GM18498 (cell line): ENCODE results near the gene CXCR5.

Source experiments
- ATAC-seq: cut with Tn5 transposase; IDR thresholded peaks from one replicate; pipeline ENCODE4 v1.9.1; 2021; ENCODE audit warnings: mild to moderate bottlenecking, moderate library complexity; ENCODE audit not compliant: unreplicated experiment

The CXCR5 gene

DNA sequence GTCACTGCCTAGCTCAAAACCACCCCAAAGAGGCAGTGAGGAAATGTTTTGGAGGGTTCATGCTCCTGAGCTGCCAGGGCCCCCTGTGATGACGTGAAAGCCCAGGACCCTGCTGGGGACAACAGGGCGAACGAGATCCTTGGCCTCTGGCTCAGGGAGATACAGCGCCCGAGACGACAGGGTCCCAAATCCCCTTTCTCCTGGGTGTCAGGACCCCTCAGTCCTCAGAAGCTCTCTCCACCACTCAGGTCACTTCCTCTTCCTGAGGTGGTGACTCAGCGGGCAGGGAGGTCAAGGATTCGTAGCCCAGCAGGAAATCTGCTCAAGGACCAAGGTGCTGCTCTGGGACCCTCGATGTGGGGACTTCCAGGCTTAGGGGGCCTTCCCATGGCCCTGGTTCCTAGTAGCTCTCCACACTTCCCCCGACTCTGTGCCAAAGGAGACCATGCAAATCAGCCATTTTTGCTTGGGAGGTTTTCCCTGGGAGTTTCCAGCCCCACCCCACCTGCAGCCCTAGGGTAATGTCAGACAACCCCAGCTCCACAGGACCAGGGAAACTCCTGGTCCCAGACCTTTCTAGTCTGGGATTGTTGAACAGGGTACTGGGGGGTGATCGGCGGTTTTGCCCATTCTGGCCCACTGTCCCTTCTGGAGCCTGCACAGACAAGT, 29.2 kb downstream of the CXCR5 start:
- ATAC-seq: no peak

DNA sequence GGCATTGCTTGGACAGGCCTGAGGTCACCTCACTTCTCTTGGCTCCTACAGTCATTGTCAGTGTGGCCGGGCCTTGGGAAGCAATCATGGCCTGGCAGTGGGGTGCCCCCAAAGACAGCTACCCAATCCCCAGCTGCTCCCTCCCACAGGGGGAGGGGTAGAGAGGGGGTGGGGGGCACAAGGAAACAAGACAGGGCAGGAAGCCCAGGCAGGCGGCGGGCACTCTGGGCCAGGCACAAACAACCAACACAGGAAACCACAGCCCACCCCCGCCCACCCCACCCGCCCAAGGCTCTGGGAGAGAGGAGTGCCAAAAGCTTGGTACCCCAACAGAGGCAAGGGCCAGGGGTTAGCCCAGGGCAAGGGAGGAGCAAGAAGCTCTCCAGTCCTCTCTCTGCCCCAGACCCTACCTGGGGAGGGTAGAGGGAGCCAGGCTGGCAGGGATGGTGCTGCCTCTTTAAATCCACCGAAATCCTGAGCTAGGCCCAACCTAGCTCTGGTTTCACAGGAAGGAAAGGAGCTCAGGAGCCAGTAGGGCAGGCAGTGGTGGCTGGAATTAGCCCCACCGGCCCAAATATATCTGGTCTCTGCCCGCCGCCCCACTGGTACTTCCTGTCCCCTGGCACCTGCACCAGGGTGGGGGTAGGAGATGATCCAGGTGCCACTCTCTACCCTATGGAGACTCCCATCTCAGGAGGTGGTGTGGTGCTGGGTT, 29.9 kb downstream of the CXCR5 start:
- no peak for ATAC-seq

DNA sequence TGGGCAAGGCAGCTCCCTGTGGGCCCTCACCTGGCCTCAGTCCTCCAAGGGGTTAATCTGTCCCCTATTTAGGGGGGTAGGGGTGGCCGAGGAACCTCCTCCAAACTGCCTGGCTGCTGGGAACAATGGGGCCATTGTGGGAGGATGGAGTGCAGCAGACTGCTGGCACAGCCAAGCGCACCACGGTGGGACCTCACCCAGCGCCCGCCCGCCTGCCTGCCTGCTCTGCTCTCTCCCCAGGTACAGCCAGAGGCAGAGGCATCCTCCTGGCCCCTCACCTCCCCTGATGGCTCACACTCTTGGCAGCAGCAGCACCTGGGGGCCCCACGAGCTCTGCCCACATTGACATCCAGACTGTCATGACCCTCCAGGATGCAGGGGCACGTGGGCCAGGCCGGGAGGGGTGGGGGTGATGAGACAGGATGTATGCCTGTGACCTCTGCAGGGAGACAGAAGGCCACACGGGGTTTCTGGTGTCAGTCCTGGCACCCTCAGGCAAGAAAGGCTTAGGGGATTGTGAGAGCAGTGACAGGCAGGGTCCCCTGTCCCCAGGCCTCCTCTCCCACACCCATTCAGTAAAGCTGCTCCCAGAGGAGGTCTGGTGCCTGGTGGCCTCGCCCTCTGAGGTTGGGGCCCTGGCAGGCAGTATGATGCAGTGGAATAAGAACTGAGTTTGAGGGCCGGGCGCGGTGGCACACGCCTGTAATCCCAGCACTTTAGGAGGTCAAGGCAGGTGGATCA, 30.7 kb downstream of the CXCR5 start:
- ATAC-seq: no peak

DNA sequence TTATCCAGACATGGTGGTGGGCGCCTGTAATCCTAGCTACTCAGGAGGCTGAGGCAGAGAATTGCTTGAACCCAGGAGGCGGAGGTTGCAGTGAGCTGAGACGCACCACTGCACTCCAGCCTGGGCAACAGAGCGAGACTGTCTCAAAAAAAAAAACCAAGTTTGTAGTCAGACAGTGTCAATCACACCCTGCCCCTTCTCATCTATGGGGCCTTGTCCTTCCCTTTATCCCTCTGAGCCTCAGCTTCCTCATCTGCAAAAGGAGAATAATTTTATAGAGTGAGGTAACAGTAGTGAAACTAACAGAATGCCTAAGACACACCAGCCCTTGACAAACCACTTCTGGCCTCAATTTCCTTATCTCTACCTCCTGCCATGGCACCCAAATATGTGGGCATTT, 31.3 kb downstream of the CXCR5 start:
- ATAC-seq: no peak

DNA sequence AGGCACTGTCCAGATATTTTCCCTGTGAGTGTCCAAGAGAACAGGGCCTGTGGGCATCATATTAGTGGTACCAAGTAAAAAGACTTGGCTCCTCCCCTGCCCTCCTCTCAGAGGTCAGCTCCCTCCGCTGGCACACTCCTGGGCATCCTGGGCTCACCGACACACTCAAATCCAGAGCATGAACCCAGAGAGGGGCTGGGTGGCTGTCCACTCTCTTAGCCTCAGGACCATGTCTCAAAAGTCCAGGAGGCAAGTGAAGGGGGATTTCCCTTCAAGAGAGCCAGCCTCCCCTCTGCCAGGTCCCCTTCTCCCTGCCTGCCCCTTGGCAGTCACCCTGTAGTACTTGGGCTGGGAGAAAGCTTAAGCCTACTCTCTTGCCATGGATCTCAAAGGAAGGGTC, 31.7 kb downstream of the CXCR5 start:
- ATAC-seq: no peak

DNA sequence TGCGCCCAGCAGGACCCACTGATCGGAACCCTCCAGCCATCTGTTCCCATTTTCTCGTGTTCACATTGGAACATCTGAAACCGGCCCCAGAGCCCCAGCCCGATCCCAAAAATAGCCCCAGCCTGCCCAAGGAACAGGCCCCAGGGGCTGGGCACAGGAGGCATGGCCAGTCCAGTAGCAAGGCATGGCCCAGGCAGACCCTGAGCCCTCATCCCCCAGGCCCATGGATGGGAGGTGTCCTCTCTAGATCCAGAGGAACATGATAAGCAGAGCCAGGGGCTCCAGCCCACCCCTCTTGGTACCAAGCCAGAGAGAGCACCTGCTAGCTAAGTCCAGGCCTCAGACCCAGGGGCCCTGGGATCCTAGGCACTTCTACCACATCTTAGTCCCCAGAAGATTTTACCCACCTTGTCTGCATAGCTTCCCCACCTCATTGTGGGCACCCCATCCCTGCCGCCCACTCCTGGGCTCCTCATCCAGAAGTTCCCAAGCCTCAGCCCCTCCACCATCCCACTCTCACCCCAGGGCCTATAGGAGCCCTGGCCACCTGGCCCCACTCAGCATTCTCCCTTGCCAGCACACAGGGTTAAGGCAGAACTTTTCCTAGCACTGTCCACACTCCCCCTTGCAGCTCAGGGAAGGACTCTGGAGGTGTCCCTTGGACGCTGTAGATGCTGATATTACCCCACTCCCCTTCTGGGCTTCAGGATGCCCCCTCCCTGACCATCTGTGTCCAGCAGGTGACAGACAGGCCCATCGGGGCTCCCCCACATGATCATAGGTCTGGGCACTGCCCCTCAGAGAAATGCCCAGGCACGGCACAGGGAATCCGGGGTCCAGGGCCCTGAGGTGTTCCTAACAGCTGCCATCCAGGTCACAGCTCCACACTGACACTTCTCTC, 32.5 kb downstream of the CXCR5 start:
- ATAC-seq: no peak

DNA sequence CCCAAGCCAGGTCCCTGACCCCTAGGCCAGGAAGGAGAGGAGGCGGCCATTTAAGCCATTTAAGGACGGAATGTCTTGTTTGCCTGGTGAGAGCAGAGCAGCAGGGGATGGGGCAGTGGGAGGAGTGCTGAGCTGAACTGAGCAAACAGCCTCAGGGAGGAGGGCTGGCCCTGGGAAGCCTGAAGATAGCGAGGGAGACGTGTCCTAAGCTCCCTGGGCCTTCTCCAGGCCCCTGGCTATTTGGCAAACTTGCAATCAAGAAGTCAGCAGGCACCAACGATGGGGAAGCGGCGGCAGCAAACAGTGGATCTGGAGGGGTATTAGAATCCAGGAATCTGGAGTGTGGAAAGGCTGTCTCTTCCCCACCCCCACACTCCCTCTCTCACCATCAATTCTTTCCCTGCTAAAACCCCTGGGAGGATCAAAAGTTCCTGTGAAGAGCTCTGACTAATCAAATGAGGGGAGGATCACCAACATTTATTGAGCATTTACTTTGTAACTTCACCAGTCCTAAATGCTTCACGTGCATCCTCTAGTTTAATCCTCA, 33.2 kb downstream of the CXCR5 start:
- no peak for ATAC-seq

DNA sequence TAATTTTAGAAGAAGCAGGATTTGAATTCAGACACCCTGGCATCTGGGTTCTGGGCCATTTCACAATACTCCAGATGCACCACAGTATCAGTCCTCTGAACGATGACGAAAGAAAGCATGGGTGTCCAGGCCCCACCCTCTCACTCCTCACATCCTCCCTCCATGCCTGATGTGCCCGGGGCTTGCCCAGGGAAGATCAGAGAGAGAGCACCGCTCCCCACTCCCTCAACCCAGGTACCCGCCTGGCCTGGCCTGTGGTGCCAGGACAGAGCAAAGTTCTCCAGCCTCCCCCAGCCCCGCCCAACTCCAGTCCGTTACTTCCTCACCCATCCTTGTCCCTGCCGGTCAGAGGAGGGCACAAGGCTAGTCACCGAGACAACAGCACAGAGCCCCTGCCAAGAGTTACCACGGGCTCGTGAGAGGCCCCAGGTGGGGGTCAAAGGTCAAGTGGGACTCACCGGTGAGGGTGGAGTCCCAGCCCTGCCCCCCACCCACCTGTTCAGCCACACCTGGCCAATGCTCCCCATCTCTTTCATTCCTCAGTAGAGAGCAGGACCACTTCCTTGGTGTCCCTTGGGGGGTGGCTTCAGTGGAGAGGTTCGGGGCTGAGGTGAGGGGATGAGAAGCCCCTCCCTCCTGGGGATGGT, 33.9 kb downstream of the CXCR5 start:
- no peak for ATAC-seq

DNA sequence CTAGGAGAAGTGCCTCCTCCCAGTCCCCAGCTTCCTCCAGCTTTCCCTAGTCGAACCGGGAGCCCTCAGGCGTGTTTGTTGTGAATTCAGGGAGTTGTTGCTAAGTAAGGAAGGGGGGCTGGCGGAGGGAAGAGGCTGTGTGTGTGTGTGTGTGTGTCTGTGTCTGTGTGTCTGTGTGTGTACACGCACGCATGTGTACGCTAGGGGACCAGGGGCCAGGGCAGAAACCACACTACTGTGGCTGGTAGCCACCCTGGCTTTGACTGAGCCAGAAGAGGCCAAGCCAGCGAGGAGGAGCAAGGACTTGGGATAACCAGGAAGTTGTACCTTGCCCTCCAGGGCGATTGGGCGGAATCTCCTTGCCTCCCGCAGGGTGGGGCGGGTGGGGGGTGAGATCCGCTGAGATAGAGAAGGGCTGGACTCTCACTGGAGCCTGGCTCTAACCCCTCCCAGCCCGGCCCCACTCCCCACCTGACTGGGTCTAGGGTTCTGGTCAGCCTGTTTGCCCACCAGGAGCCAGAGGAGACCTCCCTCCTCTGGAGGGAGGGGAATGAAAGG, 34.5 kb downstream of the CXCR5 start:
- no peak for ATAC-seq

DNA sequence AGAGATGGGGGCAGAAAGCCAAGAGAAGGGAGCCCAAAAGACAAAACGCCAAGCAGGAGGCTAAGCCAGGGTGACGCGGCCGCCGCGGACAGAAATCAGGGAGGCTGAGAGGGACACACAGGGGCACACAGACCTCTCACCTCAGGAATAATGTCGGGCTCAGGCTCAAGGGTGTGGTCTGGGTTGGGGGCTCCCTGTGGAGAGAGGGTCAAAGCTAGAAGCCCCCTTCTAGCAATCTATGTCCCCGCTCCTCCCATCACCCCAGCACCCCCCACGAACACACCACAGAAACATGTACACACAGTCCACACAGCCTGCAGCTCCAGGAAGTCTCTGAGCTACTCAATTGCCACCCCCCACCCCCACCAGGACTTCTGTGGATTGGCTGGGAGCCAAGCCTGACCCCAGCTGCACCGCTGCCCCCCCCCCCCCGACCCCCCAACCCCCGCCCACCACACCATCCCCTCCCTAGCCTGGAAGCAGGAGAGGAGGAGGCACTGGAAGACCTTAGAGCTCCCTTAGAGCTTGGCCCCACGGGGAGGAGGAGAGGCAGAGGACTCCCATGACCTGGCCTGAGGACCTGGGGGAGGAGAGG, 35.1 kb downstream of the CXCR5 start:
- ATAC-seq: no peak

DNA sequence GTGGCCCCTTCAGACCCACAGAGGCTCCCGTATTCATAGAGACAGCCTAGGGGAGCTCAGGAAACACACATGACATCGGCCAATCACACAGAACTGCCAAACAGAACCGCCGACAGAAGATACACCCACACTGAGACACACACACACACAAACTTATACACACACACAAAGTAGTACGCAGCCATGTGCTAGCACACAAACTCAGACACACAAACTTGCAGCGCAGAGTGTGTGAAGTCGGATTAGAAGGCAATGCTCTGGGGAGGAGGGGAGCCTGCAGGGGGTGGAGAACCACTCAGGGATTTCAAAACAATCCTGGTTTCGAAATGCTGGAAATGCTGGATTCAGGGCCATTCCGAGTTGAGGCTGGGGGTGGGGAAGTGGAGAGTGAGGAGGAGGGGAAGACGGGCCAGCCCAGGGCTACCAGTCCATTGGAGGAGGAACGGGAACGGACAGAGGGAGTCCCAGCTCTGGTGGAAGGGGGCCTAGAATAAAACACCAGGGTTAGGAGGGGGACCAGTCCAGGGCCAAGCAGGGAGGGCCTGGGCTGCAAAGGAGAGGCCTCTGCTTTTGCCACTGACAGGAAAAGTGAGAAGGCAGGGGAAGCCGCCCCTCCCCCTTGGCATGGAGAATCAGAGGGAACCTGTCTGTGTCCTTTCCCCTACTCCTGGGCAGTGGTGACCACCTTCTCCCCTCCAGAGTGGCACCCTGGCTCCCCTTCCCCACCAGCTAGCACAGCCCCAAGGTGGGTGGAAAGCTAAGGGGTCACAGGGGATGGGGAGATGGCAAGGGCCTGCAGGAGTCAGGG, 37.6 kb downstream of the CXCR5 start:
- ATAC-seq: no peak

DNA sequence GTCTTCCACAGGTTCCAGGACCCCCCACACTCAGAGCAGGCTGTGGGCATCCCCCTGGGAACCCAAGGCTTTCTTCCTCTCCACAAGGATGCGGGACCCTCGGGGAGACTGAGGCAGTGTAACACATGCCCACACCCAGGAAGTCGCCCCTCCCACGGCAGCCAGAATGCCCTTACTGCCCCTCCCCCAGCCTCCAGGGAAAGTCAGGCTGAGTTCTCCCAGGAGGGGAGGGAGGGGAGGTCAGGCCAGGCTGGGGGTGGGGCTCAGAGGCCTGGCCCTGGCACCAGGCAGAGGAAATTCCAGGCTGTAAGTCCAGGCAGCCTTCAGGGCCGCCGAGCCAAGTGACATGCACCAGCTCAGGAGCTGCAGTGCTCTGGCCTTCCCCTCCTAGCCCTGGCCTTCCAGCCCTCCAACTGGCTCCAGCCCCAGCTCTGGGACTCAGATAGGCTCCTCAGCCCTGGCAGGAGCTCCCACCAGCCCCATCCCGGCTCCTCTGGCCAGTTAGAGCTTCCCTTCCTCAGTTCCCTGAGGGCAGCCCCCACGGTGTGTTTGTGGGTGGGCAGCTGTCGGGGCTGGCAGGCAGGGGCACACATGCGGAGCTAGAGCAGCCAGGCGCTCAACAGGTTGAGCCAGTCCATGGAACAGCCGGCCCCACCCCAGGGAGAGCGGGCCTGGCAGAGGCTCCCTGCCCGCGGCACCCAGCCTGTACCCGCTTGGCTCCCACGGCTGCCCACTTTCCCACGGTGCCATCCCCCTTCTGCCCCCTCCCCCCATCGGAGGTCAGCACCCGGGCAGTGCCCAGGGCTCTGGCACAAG, 38.4 kb downstream of the CXCR5 start:
- no peak for ATAC-seq

DNA sequence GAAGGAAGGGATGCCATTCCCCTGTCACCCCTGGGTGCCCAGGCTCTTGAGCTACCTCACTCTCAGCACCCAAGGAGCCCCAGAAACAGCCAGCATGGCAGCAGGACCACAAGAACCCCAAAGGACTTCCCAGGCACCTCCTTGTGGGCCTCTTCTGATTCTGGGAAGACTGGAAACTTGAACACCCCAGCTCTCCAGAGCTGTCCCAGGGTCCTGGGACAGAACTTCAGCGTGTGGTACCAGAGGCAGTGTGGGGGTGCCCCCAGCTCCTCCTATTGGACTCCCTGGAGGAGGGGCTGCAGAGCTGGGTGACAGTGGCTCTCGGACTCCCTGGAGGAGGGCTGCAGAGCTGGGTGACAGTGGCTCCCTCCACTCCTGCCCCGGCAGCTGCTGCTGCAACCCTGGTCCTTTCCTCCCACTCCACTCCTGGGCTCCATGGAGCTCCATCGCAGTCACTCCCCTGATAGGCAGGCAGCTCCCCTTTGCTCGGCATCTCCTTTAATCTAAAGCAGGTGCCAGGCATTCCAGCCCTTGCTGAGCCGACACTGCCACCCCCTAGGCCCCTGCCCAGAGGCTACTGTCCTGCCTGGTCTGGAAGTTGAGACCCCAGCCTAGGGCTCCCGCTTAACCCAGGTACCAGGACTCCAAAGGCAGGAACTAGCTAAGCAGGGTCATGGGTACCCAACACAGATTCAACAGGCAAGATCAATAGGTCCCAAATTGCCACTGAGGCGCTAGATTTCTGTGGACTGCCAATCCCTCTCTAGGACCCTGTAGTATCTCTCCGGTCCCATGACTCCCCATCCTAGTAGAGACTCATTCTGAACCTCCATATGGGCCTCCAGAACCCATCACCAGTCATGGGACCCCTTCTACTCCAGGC, 39.3 kb downstream of the CXCR5 start:
- ATAC-seq: no peak

DNA sequence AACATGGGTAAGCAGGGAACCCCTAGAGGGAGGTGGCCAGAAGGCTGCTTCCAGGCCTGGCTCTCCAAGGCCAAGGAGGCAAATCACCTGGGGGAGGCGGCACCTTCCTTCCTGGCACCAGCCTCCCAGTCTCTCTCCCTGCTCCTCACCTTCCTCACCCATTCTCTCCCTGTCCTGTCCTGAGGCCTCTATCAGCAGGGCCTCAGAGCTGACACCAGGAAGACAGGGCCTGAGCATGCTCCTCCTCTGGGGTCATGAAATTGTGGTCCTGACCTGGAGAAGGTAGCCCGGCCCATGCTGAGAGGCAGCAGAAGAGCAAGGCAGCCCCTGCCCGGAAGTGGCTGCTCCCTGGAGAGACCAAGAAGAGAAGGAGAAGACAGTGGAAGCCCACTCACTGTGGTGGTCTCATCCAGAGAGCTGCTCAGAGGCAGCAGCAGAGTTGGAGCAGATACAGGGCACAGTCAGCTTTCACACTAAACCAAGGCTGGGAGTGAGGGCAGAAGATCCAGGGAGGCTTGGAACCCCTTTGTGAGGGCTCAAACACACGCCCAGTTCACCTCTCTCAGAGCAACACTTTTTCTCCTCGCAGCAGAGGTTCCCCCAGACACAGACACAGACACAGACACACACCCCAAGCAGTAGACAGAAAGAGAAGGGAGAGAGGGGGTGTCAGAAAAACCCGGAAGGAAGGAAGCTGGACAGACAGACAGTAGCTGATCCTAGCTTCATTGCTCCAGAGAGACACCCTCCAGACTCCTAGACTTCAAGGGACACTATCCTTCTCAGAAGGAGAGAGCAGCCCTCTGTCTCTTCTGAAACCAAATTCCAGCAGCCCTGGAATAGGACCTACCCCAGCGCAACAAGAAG, 40.3 kb downstream of the CXCR5 start:
- ATAC-seq: no peak

DNA sequence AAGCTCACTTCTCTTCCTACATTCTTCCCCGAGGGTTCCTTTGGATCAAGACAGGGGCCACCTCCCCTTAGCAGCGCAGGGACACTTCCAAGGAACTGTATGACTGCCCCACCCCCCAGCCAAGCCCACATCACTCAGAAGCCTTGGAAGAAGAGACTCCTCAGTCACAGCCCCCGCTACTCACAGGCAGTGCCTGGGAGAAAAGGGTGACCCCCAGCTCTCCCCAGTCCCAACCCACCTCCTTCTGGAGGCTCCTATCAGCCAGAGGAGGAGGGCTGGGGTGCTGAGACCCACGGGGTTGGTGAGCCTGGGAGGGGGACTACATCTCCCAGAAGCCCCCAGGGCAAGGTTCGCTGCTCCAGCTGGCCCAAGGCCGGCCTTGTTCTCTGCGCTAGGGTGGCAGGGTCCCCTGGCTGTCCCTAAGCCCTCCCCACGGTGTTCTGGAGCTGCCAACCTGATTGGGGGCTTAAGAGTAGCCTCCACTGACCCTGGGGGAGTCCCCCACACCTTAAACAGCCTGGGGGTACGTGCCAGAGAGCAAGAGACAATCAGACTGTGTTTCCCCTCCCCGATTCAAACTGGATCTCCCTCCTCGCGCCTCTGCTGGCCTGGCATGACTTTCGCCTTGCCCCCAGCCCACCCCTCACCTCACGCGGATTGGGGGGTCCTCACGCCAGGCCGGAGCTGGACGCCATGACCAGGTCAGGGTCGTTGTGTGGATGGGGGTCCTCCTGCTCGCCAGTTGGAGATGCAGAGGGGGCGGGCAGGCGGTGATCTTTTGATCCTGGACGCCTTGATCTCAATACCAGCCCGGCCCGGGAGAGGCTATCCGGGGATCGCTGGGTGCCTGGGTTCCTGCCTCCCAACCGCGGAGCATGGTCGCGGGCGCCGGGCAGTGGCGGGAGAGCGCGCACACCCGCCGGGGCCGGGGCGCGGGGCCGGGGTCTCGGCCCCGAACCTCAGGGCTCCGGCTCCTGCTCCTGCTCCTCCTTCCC, 41.2 kb downstream of the CXCR5 start:
- no peak for ATAC-seq
